ENCODE results near the gene KRT74.

KRT74 gene

GRCh38 chr12:52522346-52523011 is 51.2 kb downstream of the KRT74 start:
- H3F3A ChIP-seq (ENCODE audit: insufficient read depth) = no peaks in the 10 kb centered on the region
- H3K4me3 ChIP-seq (ENCODE audit: insufficient read depth, low read length, poor library complexity, severe bottlenecking) = no peak overlapping the region
- TF ChIP-seq CTCF (IDR thresholded peaks at IDR 0.05; ENCODE audit: insufficient read depth, low read length, poor library complexity, severe bottlenecking) = no peak
- TF ChIP-seq EZH2phosphoT487 (conservative IDR thresholded peaks at IDR 0.05; ENCODE audit: low read length) = no peak
- H3K79me2 ChIP-seq (ENCODE audit: insufficient read depth, low read length) = no peaks in the 10 kb centered on the region
- no peaks in the 10 kb centered on the region for H3K9me2 ChIP-seq (replicated peaks; ENCODE audit: insufficient read depth, low read length)
- H3K27me3 ChIP-seq (ENCODE audit: low read length) = no peaks in the 10 kb centered on the region
- H2AFZ ChIP-seq (ENCODE audit: low read depth, low read length, severe bottlenecking) = no peak overlapping the region
- H3K9ac ChIP-seq (ENCODE audit: low read length) = no peak overlapping the region
- no peaks in the 10 kb centered on the region for H3K36me3 ChIP-seq (ENCODE audit: low read length)
- no peak overlapping the region for H3K4me2 ChIP-seq (ENCODE audit: low read depth, low read length, poor library complexity, severe bottlenecking)
- no peaks in the 10 kb centered on the region for H3K9me3 ChIP-seq (ENCODE audit: insufficient read depth, low read length)
- no peaks in the 10 kb centered on the region for H4K20me1 ChIP-seq (ENCODE audit: low read depth, low read length)
- H3K27ac ChIP-seq (ENCODE audit: low read depth, low read length) = no peak overlapping the region

- Histone ChIP-seq H3K27ac (ENCODE audit: low read depth, low read length) (no peak overlapping the region), H3K9ac (ENCODE audit: low read length) (no peak overlapping the region), H3K9me3 (ENCODE audit: insufficient read depth, low read length) (no peaks in the 10 kb centered on the region), H3K4me3 (ENCODE audit: insufficient read depth, low read length, poor library complexity, severe bottlenecking) (no peak overlapping the region), H2AFZ (ENCODE audit: low read depth, low read length, severe bottlenecking) (no peak overlapping the region), H3F3A (ENCODE audit: insufficient read depth) (no peaks in the 10 kb centered on the region), H3K27me3 (ENCODE audit: low read length) (no peaks in the 10 kb centered on the region), H4K20me1 (ENCODE audit: low read depth, low read length) (no peaks in the 10 kb centered on the region), H3K4me2 (ENCODE audit: low read depth, low read length, poor library complexity, severe bottlenecking) (no peak overlapping the region), H3K9me2 (replicated peaks; ENCODE audit: insufficient read depth, low read length) (no peaks in the 10 kb centered on the region), H3K79me2 (ENCODE audit: insufficient read depth, low read length) (no peaks in the 10 kb centered on the region), H3K36me3 (ENCODE audit: low read length) (no peaks in the 10 kb centered on the region)
- no peak for TF ChIP-seq CTCF (IDR thresholded peaks at IDR 0.05; ENCODE audit: insufficient read depth, low read length, poor library complexity, severe bottlenecking)
Measured at GRCh38 chr12:52521568-52522266, 51.9 kb downstream of the KRT74 start.

GRCh38 chr12:52521175-52521567 is 52.5 kb downstream of the KRT74 start:
- Histone ChIP-seq H2AFZ (ENCODE audit: low read depth, low read length, severe bottlenecking) (no peak overlapping the region), H3K9ac (ENCODE audit: low read length) (no peak overlapping the region), H4K20me1 (ENCODE audit: low read depth, low read length) (no peaks in the 10 kb centered on the region; the same call in 1 of the 2 replicates), H3K36me3 (ENCODE audit: low read length) (no peaks in the 10 kb centered on the region), H3K79me2 (ENCODE audit: insufficient read depth, low read length) (no peaks in the 10 kb centered on the region), H3K27ac (ENCODE audit: low read depth, low read length) (no peak overlapping the region), H3K4me2 (ENCODE audit: low read depth, low read length, poor library complexity, severe bottlenecking) (no peak overlapping the region), H3K9me2 (replicated peaks; ENCODE audit: insufficient read depth, low read length) (no peaks in the 10 kb centered on the region), H3K27me3 (ENCODE audit: low read length) (no peaks in the 10 kb centered on the region), H3K4me3 (ENCODE audit: insufficient read depth, low read length, poor library complexity, severe bottlenecking) (no peak overlapping the region), H3F3A (ENCODE audit: insufficient read depth) (no peaks in the 10 kb centered on the region), H3K9me3 (ENCODE audit: insufficient read depth, low read length) (no peaks in the 10 kb centered on the region)
- TF ChIP-seq EZH2phosphoT487 (conservative IDR thresholded peaks at IDR 0.05; ENCODE audit: low read length) = no peak
- no peak for TF ChIP-seq CTCF (IDR thresholded peaks at IDR 0.05; ENCODE audit: insufficient read depth, low read length, poor library complexity, severe bottlenecking)
